Activated CD8-positive, alpha-beta memory T cell treated with anti-CD3 and anti-CD28 coated beads, Interleukin-2, amount 50 U/mL, for 1 hour (primary cell): ENCODE measurements around the gene OPCML.

Experiments used
- DNase-seq: peaks from one replicate; pipeline ENCODE4 v3.0.0-alpha.2; 2020; ENCODE audit errors: extremely low read depth

Gene OPCML

DNA sequence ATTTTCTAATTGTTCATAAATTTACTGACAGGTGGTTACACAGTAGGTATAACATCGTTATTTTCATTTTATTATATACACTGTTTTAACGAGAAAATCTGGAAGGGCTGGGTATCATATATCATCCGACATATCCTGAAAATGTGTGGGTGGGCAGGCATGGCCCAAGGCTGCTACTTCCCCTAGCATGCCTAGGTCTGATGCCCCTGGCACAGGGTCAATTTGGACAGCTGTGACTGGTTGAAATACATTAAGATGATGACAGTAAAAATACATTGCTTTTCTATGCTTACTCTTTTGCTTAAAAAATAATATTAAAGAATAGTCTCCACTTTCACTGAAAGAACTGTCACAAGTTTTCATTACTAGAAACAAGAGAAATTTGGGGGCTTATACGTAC is 908.8 kb downstream of the OPCML start:
- DNase-seq = no peak

DNA sequence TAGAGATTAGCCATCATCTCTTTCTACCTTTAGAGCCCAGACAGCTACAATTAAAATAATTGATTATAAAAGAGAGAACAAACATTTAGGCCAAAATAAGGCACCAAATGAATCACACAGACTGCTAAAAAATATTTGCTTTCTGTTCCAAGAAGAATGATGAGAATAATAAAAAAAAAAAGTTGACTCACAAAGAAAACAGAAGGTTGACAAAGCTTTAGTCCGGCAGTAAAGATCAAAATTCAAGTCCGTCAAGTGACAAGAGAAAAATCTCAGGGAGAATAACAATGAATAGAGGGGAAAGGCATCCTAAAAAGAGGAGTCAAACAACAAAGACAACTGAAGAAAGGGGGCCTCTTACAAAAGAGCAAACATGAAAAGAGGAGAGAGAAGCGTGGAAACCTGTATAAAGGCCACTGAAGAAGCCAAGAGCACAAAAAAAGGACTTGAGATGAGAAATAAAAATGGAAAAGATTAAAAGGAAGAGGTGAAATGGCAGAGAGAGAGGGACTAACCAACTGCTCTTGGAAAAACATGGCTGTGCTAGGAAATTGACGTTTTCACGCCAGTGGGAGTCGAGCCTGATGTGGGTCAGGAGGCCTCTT is 910.2 kb downstream of the OPCML start:
- no peak for DNase-seq

DNA sequence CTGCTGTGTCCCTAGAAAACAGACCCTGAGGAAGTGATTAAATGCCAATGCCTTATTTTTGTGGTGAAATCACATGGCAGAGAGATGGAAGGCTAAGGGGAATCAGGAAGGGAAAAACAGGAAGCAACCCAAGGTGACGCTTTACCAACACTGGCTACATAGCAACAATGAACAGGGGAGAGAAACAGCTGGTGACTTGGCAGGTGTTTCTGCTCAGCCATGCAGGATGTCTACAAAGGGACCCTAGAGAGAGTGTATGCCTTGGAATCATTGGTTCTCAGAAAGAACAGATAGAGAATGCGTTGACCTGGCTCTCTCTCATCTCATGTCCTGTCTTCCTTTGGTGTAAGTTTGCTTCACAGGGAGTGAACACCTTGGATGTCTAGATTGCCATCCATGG is 911.9 kb downstream of the OPCML start:
- no peak for DNase-seq

DNA sequence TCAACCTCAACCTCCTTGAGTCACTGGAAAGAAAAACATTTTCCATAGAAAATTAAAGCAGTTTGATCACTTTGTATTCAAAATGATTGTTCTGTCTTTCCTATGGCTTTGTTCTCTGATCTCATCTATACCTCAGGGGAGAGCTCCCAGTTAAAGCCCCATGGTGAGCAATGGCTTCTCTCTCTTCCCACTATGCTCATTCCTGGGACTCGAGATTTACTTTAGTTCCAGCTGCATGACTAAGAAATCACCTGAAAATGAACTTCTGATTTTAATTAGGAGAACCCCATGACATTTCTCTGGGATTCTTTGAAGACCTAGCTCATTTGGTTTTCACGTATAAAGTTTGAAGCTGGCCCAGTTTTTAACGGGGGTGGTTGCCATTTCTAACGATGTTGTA is 921.5 kb downstream of the OPCML start:
- DNase-seq = no peak

DNA sequence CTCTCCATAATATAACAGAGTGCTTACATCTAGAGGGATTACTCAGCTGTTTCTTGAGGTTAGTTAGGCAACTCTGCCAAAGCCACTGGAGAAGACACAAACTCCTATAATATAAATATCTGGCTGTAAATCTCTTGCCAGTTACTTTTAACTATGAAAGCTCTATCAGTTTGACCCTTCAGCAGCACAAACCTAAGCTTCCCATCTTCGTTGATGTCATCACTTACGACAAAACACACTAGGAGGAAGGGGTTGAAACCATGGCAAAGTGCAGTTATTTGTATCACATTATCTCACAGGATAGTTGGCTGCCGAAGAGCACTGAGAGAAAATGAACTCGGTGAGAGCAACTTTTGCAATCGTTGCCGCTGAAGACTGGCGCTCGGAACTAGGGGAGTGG is 922.1 kb downstream of the OPCML start:
- DNase-seq = no peak

DNA sequence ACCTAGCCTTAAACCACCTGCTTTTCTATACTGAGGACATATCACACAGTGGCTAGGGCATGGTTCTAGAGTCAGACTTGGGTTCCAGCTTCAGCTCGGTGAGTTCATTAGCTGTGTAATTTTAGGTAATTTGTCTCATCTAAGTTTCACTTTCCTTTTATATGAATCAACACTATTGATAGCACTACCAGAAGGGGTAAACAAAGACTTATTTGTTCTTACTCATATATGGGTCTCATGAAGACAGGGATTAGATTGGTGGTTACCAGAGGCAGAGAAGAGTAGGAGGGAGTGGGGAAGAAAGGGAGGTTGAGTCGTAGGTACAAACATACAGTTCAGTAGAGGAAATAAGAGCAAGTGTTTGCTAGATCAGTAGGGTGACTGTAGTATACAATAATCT is 924.7 kb downstream of the OPCML start:
- no peak for DNase-seq

DNA sequence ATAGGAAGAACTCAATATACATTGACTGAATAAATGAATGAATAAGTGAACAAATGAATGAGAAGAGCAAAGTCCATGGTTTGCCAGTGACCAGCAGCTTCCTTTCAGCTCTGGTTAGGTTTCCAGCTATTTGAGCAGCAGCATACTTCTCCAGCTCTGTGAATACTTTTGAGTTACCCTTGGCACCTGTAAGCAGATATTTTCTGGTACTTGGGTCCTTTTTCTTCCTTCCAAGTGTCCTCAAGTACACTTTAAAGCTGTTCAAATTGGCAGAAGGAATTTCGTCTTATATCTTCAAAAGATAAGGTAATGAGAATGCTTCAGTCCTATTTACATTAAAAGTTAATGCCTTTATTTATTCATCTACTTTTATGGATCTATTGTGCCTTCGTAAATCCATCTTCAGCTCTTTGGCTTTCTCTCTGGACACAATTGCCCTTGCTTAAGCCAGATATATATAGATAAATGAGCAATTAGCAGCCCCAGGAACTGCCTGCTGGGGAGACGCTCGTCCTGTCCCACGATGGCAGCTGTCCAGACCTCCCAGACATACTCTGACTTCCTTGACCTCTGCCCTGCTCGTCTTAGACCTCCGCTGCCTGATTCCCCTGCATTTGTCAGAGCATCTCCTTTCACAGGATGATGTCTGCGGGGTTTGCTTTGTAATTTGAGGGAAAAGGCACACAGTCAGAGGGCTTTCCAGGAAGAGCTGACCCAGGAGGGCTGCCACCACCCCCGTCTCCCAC is 926.3 kb downstream of the OPCML start:
- DNase-seq = no peak

DNA sequence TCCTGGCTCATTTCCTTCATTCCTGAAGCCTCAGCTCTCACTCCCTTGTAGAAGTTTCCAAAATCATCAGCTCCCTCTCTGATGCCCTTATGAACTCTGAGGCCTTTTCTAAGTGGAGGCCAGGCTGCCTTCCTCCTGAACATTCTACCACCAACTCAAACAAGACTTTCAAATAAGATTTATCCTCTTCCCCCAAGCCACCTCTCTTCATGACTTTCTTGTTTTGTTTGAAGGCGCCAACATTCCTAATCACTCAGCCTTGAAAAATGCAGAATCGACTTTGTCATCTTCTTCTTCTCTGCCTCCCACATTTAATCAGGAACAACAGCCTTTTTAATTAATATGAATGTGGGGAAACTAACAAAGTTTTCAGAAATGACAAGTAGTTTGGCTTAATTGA is 927.9 kb downstream of the OPCML start:
- no peak for DNase-seq

DNA sequence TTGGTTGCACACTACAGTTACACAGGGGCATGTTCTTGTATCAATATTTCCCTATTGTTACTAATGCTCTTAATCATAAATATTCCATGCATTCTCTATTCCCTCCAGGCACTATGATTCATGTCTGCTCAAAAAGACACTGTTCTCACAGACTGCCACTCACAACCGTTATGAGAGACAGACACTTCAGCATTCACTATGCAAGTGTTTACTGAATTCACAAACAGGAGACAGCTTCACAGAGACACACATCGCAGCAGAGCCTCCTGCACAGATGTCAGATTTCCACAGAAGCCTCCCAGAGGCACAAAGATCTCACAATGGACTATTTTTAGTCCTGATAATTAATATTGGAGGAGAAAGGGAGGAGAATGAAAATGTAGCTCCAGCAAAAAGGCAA is 930.4 kb downstream of the OPCML start:
- DNase-seq = no peak

DNA sequence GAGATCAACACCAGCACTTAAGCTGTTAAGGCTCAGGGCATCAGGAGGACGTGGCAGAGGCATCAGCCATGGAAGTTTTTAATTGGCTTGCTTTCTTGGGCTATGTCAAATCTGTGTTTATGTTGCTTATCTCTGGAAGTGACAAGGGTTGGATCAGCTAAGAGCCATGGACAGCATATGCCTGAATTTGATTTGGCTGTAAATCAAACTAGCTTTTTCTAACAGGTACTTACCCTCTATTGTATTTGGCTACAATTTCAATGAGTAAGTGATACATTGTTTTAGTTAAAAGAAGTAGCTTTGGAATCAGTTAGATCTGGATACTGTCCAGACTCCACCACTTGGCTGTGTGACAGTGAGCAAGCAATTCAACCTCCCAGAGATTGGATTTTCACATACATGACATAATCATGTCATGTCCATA is 936.6 kb downstream of the OPCML start:
- DNase-seq = no peak

DNA sequence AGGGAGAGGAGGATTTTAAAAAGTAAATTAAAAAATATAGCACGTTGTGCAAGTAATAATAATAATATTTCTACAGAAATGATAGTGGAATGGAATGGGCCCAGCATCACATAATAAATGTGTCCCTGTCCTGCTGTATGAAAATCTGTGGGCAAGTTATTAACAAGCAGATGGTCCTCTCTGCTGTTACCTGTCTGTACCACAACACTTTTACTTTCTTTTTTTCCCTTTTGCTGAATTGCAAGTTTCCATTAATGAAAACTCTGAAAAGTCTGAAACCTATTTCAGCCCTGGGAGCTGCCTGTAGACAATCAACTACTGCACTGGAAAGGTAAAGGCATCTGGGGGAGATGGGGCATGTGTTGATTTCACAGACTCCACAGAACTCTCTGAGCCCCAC is 937.1 kb downstream of the OPCML start:
- no peak for DNase-seq

DNA sequence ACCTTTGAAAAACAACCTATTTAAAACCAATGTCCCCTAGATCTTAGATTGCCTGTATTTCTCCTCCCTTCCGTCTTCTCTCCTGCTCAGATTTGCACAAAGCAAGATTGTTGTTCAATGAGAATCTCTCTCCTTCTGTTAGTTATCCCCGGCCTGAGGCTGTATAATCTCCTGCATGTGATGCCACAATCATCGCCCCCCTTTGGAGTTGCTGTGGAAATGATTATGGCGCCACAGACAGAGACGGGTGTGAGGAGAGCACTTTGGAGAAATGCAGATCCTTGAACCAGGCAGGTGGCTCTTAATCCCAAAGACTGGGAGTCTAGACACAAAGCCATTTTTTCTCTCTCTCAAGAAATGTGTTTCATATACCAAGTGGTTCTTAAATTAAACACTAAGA is 941.3 kb downstream of the OPCML start:
- DNase-seq = no peak

DNA sequence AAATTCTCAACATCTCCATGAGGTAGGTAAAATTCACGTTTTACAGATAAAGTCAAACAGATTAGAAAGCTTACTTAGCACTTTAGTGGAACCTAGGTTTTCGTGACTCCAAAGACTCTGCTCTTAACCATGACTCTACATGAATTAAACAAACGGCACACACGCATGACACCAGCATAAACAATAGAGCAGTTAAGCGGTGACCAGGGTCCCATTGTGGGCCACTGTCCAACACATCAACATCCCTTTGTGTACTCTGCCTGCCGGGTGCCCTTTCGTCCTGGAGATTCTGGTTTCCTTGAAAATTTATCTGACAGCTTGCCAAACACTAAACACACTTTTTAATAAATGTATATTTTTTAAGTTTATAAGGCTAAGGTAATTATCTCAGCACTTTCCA is 941.7 kb downstream of the OPCML start:
- DNase-seq = no peak

DNA sequence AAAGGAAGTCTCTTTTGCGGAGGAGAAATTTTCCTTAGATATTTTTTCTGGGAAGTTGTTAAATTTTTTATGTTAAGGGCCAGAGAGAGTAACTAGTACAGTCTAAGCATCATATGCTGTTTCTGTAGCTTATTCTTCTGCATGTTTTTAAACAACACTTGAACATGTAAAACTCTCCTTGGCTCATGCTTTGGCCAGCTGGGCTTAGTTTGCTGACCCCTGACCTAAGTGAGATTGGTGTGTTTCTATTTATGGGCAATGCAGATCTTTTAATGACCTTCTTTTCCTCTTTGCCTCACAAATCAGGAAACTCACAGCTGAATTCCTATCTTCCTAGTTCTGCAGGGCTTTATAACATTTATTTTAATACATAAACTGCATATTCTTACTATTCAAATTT is 942.5 kb downstream of the OPCML start:
- DNase-seq = no peak

DNA sequence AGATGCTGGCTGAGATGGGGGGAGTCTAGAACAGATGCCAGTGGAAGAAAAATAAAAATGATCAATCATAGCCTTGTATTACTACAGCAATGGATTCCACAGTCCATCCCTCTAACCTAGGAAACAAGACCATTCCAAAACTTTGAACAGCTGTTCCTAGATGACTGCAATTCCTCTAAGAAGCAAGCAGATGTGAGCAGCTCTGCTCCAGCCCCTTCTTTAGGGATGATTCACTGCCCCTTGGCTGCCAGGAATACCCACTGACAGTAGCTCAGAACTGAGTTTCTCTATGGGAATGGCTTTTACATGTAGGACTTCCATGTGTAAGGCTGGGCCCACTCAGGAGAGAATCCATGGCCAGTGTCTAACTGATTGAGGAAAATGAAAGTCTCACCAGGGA is 943.9 kb downstream of the OPCML start:
- DNase-seq = no peak

DNA sequence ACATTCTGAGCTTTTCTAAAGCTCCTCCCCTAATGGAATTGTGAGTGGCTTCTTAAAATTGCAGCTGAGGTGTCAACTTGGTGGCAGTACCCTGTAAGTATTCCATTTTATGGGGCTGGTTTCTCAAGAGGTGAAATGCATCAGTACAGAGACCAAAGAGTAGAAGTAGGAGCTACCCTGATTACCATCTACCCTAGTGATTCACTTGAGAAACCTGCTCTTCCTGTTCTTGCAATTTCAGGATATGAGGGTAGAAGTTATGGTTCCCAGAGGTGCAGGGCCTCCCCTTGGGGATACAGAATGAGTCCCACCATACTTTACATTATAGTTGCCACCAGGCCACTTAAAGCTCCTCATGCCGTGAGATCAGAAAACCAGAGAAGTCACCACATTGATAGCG is 944.6 kb downstream of the OPCML start:
- DNase-seq = no peak

DNA sequence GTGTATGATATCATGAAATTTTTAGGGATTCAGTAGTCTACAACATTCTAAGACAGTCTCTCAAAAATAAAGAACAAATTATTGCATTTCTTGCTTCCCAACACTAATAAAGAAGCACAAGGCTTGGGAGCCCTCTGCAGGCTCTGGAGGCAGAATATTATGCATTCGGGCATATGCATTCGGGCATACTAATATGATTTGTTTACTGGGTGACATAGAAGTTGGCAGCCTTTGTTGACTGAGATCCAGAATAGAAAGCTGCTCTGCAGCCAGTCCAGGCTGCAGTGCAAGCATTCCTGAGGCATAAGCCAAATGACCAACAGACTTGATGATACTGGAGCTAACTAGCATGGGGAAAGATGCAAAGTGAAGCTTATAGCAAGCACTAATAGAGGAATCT is 945.5 kb downstream of the OPCML start:
- no peak for DNase-seq

DNA sequence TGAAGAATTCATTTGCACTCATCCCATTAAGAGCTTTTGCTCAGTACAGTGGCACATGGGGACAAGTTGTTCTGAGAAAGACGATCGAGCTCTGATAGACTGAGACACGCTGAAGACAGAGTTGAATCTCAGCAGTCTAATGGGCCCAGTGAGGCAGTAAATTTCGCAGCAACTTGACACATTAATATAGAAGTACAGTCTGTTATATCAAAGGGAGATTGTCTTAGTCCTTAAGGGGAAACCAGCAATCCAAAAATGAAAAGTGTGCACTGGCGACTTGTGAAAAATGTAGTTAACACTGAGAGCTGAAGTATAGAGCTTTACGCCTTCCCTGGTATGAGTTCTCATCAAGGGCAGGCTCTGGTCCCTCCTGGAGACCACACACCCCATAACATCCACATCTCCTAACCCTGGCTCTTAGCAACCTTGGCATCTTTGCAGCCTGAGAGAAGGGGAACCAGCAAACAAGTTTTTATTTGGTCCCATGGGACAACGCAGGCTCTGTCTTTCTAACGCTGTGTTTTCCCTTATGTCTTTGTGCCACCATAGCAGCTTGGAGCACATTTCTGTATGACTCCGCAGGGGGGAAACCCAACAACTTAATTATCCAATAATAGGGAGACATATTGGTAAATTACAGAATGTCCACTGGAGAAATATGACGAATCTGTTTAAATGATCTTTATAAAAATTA is 952.5 kb downstream of the OPCML start:
- DNase-seq = no peak

DNA sequence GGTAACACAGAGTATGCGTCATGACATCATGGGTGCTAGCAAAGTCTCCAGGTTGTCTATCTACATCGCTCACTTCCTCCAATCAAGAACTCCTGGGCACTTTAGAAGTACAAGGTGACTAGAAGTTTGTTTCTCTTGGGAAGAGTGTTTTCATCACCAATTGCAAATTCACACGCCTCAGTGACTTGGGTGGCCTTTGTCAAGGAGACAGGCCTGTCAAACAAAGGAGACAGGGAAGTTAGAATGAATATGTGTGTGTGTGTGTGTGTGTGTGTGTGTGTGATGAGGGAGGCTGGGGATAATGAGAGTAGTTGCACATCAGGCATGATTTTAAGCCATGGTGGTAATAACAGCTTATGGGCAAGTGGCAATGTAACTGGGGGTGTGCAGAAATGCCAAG is 953.2 kb downstream of the OPCML start:
- no peak for DNase-seq

DNA sequence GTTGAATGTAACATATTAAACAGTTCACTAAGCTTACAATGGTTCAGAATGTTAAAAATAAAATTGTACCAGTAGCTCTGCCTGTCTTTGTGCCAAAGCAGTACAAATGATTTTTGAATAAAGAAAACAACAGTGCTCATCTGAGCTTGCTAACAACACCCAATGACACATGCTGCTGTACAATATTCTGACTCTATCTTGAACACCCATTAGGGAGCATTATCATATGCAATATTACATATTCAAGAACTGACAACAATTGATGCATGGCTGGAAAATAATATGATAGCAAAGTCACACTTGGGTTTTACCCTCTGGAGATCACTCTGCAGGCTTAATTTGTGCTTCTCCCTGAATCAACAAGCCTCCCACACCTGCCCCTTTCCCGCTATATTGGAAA is 953.7 kb downstream of the OPCML start:
- no peak for DNase-seq

DNA sequence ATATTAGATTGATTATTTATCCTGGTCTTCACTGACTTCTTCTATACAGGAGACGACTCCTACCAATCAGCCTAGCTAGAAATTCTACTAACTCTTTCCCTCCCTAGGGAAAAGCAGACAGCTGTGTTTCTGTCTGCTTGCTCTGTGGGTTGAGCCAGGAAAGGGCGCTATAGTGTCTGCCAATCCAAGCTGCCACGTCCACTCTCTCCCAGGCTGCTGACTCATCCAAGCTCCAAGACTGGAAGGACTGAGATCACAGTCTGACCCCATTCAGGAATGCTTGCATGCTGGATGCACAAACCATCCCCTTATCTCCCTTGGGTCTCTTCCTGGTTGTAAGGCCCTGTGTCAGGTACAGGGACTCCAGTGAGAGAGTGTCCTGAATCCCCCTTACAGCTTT is 955.6 kb downstream of the OPCML start:
- DNase-seq = no peak

DNA sequence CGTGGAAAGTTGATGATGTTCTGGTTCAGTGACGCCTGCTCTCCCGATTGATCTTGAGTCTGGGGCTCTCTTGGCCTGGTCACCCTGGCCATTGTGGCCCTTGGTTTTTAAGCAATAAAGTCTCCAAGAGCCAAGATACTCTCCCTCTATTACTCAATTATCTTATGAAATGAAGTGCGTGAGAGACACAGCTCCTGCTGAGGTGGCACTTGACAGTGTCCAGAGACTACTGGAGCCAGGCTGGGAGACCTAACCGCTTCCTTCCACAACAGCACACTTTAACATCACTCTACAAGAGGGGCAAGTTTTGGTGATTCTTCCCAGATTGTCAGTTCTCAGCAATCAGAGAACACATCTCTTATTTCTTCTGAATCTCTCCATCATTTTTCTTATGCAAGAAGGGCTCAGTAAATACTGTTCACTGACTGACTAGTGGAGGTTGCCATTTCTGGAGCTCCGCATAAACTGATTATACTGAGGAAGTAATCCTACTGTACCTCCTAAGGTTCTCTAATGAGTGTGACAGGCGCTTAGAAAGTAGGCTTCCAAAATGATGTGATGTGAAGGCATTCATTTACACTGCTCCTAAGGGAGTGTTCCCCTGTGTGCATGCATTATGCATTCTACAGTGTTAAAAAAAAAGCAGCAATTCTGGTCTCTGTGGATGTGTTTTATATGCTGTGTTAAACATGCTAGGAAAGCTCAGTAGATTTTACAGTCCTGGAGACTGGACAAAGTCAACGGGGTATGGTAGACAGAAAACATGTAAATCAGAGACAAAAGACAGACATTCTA is 968.0 kb downstream of the OPCML start:
- no peak for DNase-seq

DNA sequence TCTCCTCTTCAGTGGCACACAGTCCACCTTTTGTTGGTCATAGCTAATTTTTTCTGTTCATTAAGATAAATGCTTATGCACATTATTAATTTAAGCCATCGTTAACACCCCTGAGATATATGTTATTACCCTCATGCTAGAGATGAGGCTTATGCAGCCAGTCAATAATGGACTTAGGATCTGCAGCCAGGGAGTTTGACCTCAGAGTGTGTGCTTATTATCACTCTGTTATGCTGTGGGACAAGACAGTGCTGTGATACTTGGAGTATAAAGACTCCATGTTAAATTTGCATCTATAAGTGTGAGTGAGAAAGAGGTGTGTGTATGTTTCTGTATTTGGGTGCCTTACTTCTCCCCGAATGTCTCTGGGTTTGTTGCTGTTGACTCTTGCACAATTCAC is 969.3 kb downstream of the OPCML start:
- no peak for DNase-seq
